ENCODE results near the gene ACTG1. TPM values are rescaled to one million over a fixed set of nuclear protein-coding genes. Genes with fewer than 3 reads are reported as not detected.

The ACTG1 gene
- total and polyA plus RNA-seq, 9 of the 15 experiments (the other 6 are each of a cell fraction or from before 2014, with no cell fraction given), result 224 to 1,775 (median 568) TPM

DNA sequence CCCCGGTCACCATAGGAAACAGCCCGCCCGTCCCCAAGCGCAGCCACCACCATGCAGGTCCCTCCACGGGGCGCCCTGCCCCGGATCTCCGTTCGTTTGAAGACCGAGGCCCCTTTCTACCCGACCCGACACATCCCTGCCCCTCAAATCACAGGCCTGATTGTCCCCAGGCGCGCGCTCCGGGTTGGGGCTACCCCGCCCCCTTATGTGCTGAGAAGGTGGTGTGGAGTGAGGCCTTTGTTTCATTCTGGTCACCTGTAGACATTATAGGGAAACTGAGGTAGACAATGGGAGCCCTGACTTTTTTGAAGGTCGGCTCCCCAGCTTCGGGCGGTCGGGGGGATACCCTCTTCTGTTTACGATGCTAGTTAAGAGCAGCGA, 763 bp upstream of the ACTG1 start (continued):
- TF ChIP-seq, protein P1, sequence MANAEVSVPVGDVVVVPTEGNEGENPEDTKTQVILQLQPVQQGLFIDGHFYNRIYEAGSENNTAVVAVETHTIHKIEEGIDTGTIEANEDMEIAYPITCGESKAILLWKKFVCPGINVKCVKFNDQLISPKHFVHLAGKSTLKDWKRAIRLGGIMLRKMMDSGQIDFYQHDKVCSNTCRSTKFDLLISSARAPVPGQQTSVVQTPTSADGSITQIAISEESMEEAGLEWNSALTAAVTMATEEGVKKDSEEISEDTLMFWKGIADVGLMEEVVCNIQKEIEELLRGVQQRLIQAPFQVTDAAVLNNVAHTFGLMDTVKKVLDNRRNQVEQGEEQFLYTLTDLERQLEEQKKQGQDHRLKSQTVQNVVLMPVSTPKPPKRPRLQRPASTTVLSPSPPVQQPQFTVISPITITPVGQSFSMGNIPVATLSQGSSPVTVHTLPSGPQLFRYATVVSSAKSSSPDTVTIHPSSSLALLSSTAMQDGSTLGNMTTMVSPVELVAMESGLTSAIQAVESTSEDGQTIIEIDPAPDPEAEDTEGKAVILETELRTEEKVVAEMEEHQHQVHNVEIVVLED (CRISPR knock-in tag; IDR thresholded peaks at IDR 0.05), result no peak
- no peak for TF ChIP-seq ZNF197 (CRISPR knock-in tag; IDR thresholded peaks at IDR 0.05; ENCODE audit: low read depth)
- TF ChIP-seq, protein P2, sequence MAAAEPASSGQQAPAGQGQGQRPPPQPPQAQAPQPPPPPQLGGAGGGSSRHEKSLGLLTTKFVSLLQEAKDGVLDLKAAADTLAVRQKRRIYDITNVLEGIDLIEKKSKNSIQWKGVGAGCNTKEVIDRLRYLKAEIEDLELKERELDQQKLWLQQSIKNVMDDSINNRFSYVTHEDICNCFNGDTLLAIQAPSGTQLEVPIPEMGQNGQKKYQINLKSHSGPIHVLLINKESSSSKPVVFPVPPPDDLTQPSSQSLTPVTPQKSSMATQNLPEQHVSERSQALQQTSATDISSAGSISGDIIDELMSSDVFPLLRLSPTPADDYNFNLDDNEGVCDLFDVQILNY (CRISPR knock-in tag; IDR thresholded peaks at IDR 0.05), result 0 out of 2 replicates have a peak, but pooled peaks have one; percentile 78
- no peak for TF ChIP-seq ZNF780A (CRISPR knock-in tag; IDR thresholded peaks at IDR 0.05)
- TF ChIP-seq KLF13 (tag; IDR thresholded peaks at IDR 0.05; ENCODE audit: borderline replicate concordance, low read depth), result no peak
- no peak for TF ChIP-seq PCBP1 (IDR thresholded peaks at IDR 0.05; ENCODE audit: low read depth, low read length, poor library complexity, severe bottlenecking)
- TF ChIP-seq TFAM (CRISPR knock-in tag; conservative IDR thresholded peaks at IDR 0.05), result no peak
- no peak for TF ChIP-seq ZNF184 (CRISPR knock-in tag; IDR thresholded peaks at IDR 0.05)
- no peak for TF ChIP-seq ZNF12 (CRISPR knock-in tag; IDR thresholded peaks at IDR 0.05)
- TF ChIP-seq OTX1 (CRISPR knock-in tag; IDR thresholded peaks at IDR 0.05), result no peak
- TF ChIP-seq, protein P3, sequence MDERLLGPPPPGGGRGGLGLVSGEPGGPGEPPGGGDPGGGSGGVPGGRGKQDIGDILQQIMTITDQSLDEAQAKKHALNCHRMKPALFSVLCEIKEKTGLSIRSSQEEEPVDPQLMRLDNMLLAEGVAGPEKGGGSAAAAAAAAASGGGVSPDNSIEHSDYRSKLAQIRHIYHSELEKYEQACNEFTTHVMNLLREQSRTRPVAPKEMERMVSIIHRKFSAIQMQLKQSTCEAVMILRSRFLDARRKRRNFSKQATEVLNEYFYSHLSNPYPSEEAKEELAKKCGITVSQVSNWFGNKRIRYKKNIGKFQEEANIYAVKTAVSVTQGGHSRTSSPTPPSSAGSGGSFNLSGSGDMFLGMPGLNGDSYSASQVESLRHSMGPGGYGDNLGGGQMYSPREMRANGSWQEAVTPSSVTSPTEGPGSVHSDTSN (CRISPR knock-in tag; IDR thresholded peaks at IDR 0.05; ENCODE audit: low read depth), result no peak
- TF ChIP-seq, protein P3 (tag; conservative IDR thresholded peaks at IDR 0.05; ENCODE audit: low read depth), result no peak
- no peak for TF ChIP-seq ZNF174 (CRISPR knock-in tag; IDR thresholded peaks at IDR 0.05)
- no peak for TF ChIP-seq ZNF717 (CRISPR knock-in tag; IDR thresholded peaks at IDR 0.05)
- peak; percentile 60 for TF ChIP-seq ZFX (CRISPR knock-in tag; IDR thresholded peaks at IDR 0.05)
- TF ChIP-seq HDAC6 (IDR thresholded peaks at IDR 0.05; ENCODE audit: low read depth, low read length), result no peak
- TF ChIP-seq E2F3 (CRISPR knock-in tag; IDR thresholded peaks at IDR 0.05), result no peak
- no peak for TF ChIP-seq NUFIP1 (IDR thresholded peaks at IDR 0.05; ENCODE audit: partially characterized antibody)
- TF ChIP-seq, protein P4, sequence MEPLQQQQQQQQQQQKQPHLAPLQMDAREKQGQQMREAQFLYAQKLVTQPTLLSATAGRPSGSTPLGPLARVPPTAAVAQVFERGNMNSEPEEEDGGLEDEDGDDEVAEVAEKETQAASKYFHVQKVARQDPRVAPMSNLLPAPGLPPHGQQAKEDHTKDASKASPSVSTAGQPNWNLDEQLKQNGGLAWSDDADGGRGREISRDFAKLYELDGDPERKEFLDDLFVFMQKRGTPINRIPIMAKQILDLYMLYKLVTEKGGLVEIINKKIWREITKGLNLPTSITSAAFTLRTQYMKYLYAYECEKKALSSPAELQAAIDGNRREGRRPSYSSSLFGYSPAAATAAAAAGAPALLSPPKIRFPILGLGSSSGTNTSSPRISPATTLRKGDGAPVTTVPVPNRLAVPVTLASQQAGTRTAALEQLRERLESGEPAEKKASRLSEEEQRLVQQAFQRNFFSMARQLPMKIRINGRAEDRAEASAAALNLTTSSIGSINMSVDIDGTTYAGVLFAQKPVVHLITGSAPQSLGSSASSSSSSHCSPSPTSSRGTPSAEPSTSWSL (CRISPR knock-in tag; IDR thresholded peaks at IDR 0.05; ENCODE audit: borderline replicate concordance), result no peak
- TF ChIP-seq, protein P5, sequence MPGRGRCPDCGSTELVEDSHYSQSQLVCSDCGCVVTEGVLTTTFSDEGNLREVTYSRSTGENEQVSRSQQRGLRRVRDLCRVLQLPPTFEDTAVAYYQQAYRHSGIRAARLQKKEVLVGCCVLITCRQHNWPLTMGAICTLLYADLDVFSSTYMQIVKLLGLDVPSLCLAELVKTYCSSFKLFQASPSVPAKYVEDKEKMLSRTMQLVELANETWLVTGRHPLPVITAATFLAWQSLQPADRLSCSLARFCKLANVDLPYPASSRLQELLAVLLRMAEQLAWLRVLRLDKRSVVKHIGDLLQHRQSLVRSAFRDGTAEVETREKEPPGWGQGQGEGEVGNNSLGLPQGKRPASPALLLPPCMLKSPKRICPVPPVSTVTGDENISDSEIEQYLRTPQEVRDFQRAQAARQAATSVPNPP (IDR thresholded peaks at IDR 0.05; ENCODE audit: borderline replicate concordance, insufficient read depth, insufficient read length), result no peak
- no peak for TF ChIP-seq ZNF124 (CRISPR knock-in tag; IDR thresholded peaks at IDR 0.05)
- 0 out of 2 replicates have a peak, but pooled peaks have one; percentile 8 for TF ChIP-seq SMAD4 (CRISPR knock-in tag; conservative IDR thresholded peaks at IDR 0.05)
- no peak for TF ChIP-seq ZC3H11A (IDR thresholded peaks at IDR 0.05; ENCODE audit: low read depth, low read length)

All from K562 (cell line).